NCI-H1436 (cell line): ENCODE data around the gene POLR2H.

Experiments
- DNase-seq: peaks from one replicate; lab custom pipeline; 2025; lab: John Stamatoyannopoulos, UW

POLR2H gene

DNA sequence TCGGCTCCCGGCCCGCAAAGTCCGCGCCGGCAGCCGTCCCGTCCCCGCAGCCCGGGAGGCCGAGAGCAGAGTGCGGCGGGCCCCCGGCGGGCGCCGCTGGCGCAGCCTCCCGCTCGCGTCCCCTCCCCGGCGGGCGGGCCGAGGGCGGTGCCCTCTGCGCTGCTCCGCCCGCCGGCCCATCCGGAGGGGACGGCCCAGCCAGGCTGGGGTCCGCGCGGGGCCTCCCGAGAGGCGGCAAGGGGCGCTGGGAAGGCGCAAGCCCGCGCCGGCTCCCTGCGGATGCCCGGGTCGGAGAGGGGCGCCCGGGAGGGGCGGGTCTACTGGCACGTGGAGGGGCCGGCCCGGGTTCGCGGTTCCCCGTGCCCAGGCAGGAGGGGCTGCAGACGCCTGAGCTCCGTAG is at the start of gene POLR2H, which contains the start of gene CLCN2:
POLR2H (plus strand) TSS at position 179 of the 400 bp plus-strand sequence. CDS start 1,783 bp downstream, outside the sequence.
CLCN2 (minus strand) TSS at position 74 of the 400 bp plus-strand sequence. CDS start 126 bp downstream, outside the sequence.
- peak; percentile 66 for DNase-seq

DNA sequence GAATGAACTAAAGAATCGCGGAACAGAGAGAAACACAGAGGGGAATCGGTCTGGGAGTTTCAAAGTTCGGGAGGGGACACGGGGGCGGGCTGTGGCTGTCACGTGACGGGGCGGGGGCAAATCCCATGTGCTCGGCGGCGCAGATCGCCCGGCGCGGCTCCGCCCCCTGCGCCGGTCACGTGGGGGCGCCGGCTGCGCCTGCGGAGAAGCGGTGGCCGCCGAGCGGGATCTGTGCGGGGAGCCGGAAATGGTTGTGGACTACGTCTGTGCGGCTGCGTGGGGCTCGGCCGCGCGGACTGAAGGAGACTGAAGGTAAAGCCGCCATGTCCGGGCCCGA is 47.2 kb upstream of the POLR2H start, which contains the start of gene EIF4G1:
EIF4G1 (plus strand) TSS at position 244 of the 337 bp plus-strand sequence. CDS start 1,191 bp downstream, outside the sequence.
- DNase-seq, result peak; percentile 95

DNA sequence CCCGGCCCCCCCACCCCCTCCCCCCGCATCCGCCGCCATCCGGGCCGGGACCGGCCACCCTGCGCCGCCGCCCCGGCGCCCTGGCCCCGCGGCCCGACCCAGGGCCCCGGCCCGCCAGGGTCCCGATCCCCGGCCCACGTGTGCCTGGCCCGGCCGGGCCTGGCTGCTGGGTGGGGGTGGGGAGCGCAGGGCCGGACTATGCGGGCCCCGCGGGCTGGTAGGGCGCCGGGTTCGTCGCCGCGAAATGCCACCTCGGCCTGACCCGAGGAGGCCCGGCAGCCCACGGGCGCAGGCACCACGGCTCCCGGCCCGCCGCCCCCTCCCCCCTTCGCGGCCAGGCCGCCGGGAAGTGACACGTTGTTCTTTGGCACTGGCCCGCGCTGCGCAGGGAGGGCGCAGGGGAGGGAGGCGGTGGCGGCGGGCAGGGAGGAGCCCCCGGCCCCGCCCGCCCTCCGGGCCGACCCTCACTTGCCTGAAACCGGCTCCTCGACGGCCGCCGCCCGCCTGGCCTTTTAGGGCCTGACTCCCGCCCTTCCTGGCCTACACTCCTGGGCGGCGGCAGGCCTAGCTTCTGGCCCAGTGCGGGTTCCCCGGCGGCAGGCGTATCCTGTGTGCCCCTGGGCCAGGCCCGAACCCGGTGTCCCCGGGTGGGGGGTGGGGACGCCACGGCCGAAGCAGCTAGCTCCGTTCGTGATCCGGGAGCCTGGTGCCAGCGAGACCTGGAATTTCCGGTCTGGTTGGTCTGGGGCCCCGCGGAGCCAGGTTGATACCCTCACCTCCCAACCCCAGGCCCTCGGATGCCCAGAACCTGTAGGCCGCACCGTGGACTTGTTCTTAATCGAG is 46.6 kb upstream of the POLR2H start:
- DNase-seq, result peak; percentile 50

DNA sequence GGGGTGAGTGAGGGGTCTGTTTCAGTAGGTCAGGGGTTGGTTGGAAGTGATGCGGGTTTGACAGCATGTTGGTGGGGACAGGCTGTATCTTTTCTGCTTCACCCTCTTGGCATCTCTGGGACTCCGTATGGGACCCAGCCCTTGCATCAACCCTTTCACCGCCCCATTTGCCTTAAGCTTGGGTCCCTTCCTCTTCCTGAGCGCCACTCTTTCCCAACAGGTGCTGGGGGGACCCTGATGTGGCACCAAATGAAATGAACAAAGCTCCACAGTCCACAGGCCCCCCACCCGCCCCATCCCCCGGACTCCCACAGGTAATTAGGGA is 46.0 kb upstream of the POLR2H start:
- DNase-seq, result no peak

DNA sequence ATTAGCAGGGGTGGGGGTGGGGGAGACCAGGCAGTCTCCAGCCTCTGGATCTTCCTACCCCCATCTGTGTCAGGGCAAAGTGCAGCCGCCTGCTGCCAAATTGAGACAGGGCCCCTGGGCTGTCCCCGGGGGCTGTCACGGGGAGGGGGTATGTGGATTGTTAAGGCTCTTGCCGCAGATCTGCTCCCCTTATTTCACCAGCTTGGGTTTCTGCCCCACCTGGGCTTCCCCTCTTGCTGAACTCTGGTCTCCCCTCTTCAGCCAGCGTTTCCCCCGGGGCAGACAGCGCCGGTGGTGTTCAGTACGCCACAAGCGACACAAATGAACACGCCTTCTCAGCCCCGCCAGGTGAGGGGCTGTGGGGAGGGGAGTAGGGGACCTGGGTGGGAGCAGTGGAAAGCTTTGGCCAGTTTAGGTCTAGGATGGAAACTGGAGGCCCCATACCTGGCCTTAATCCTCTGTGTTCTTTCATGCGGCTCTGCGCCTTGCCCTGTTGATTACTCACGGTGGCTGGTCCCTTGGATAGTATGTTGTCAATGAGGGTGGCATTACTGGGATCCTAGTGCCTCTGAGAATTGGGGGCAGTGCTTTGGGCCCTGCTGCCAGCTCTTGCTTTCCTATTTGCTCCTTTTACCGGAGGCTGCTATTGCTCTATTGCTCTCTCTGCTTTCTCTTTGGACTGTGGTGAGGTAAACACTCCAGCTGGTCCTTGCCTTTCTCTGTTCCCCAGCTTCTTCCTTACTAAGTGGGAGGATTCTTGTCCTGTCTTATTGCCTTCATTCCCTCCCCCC is 45.4 kb upstream of the POLR2H start:
- no peak for DNase-seq

DNA sequence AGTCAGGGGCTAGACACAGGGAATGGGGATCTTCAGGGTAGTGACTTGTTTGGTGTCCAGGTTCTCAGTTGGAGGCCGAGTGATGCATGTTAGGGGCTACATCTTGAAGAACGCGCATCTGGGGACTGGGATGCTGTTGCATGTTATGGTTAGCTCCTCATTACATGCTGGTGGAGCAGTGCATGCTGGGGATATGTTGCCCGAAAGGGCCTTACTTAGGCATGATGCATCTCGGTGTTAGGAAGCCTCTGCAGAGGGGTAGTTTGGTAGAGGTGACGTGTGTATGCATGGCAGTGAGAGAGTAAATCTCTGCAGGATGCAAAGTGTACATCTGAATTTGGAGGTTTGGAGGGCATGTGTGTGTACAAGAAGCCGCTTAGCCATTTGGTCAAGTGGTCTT is 44.7 kb upstream of the POLR2H start:
- no peak for DNase-seq

DNA sequence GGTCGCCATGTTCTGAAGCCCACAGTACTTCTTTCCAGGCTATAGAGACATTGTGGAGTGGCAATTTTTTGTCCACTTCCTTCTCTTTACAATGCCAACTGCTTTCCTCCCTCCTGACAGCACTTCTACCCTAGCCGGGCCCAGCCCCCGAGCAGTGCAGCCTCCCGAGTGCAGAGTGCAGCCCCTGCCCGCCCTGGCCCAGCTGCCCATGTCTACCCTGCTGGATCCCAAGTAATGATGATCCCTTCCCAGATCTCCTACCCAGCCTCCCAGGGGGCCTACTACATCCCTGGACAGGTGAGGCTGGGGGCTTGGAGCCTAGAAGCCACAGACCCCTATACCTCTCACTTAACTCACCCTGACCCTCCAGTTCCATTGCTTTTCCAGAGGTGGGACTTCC is 44.3 kb upstream of the POLR2H start:
- no peak for DNase-seq

DNA sequence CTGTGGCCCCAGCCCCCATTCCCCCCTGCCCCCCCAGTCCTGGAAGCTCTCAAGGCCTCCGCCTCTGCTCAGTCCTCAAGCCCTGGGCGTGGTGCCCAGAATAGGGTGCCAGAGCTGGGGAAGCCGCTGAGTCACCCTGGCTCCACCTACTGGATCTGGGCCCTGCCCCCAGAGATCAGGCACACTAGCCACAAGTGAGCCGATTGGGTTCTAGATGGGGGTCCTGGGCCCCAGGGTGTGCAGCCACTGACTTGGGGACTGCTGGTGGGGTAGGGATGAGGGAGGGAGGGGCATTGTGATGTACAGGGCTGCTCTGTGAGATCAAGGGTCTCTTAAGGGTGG is 41.4 kb upstream of the POLR2H start:
- peak; percentile 76 for DNase-seq

DNA sequence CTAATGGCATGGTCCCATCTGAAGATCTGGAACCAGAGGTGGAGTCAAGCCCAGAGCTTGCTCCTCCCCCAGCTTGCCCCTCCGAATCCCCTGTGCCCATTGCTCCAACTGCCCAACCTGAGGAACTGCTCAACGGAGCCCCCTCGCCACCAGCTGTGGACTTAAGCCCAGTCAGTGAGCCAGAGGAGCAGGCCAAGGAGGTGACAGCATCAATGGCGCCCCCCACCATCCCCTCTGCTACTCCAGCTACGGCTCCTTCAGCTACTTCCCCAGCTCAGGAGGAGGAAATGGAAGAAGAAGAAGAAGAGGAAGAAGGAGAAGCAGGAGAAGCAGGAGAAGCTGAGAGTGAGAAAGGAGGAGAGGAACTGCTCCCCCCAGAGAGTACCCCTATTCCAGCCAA is 39.8 kb upstream of the POLR2H start:
- DNase-seq, result no peak

DNA sequence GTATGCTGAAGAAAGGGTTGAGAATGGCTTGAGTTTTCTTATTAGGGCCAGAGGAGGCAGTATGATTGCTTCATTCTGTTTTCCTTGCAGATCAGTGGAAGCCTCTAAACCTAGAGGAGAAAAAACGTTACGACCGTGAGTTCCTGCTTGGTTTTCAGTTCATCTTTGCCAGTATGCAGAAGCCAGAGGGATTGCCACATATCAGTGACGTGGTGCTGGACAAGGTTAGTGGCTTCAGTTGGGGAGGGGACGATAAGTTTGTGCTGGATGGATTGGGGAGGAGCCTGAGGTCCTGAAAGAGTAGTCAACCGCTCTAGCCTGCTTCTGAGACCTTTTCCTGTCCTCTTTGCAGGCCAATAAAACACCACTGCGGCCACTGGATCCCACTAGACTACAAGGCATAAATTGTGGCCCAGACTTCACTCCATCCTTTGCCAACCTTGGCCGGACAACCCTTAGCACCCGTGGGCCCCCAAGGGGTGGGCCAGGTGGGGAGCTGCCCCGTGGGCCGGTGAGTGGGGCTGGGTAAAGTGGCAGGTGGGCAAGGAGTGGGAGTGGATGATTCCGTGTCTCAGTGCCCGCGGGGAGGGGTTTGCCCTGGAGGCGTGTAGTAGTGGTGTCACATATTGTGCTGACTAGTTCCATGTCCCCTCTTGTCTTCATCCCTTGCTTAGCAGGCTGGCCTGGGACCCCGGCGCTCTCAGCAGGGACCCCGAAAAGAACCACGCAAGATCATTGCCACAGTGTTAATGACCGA is 38.6 kb upstream of the POLR2H start:
- no peak for DNase-seq

DNA sequence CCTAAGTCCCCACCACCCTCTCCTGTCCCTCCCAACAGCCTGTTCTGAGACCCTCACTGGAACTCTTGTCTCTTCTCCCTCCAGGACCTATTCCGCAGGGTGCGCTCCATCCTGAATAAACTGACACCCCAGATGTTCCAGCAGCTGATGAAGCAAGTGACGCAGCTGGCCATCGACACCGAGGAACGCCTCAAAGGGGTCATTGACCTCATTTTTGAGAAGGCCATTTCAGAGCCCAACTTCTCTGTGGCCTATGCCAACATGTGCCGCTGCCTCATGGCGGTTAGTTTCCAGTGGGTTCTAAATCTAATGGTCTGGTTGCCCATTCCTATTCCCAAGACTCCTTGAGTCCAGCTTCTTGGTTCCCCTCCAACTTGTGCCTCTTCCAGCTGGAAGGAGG is 37.8 kb upstream of the POLR2H start:
- no peak for DNase-seq

DNA sequence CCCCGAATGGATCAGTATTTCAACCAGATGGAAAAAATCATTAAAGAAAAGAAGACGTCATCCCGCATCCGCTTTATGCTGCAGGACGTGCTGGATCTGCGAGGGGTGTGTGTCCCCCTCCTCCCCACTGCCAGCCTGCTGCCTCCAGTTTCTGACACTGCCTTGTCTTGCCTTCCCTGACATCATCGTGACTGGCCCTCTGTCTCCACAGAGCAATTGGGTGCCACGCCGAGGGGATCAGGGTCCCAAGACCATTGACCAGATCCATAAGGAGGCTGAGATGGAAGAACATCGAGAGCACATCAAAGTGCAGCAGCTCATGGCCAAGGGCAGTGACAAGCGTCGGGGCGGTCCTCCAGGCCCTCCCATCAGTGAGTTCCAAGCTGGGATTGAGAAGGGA is 36.2 kb upstream of the POLR2H start:
- no peak for DNase-seq

DNA sequence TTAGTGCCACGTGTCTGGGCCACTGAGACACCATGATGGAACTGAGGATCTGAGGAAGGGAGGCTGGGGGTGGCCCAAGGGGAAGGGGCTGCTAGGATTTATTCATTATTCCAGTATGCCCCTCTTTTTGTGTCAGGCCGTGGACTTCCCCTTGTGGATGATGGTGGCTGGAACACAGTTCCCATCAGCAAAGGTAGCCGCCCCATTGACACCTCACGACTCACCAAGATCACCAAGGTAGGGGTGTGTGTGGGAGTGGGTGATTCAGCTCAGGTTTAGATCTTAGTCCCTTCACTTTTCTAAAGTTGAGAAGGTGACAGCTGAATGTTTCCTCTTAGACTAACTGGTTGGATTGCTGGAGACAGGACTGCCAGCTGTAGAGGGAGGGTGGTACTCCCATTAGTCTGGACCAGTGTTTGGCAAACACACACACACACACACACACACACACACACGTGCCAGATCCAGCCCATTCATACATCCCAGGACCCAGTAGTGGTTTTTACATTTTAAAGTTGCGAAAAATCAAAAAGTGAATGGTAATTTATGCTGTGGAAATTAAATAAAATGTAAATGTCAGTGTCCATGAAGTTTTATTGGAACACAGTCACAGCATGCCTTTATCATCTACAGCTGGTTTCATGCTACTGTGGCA is 35.7 kb upstream of the POLR2H start:
- no peak for DNase-seq

DNA sequence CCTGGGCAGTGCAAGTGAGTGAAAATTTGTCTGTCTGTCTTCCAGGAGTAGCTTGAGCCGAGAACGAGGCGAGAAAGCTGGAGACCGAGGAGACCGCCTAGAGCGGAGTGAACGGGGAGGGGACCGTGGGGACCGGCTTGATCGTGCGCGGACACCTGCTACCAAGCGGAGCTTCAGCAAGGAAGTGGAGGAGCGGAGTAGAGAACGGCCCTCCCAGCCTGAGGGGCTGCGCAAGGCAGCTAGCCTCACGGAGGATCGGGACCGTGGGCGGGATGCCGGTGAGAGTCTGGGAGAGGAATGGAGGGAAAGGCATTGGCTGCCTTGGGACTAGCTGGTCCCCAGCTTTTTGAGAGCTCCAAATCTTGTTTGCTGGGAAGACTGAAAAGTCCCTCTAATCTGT is 34.3 kb upstream of the POLR2H start:
- no peak for DNase-seq

DNA sequence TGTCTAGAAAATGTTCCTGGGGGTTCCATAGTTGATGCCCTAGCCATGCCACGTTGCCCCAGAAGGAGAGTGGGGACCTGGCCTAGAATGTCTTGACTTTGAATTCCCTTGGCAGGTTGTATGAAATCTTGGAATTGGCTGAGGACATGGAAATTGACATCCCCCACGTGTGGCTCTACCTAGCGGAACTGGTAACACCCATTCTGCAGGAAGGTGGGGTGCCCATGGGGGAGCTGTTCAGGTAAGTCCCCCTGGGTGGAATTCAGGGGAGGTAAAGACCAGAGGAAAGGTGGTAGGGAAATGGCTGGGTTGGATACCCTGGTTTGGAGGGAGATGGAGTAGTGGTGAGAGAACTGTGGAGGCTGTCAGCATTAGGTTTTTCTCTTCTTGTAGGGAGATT is 33.0 kb upstream of the POLR2H start:
- DNase-seq, result no peak

DNA sequence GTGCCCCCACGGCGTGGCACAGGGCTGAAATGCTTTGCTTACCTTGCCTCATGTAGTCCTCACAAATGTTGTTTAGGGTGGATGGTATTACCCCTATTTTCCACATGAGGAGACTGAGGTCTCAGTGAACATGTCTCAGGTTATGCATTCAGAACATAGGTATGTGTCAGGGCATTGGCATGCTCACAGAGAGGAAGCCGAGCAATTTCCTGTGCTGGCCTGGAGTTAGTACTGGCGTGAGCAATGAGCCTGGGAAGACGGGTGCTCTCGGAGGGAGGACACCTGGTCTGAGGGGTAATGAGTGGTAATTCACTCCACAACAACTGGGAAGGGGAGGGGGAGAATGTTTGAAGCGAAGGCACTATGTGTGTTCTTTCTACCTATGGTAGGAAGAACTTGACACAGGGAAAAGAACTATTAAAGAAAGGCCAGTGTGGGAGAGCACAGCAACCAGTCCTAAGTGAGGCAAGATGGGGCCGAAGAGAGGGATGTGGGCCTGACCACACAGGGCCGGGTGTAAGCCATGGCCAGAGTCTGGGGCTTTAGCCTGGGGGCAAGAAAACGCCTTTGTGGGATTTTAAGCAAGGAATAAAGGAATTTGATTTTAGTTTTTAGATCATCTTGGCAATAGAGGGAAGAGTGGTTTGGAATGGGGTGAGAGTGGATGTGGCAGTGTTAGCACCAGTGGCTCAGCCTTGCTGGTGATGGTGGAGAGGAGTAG is 29.0 kb upstream of the POLR2H start:
- no peak for DNase-seq

DNA sequence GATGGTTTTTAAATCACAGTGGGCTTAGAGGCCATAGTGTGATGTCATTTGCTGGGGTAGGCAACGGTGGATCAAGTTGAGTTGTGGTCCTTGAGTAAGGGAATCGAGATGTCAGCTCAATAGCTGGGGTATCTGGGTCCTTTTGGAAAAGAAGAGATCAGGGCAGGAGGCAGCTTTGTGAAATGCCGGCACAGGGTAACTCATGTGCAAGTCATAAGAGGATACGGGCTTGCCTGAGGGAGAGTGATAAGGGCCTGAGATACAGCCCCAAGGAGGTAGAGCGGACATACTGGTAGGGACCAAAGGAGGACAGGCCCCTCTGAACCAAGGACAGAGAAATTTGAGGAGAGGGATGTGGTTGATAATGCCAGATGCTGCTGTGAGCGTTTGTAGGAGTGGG is 28.3 kb upstream of the POLR2H start:
- DNase-seq, result no peak

DNA sequence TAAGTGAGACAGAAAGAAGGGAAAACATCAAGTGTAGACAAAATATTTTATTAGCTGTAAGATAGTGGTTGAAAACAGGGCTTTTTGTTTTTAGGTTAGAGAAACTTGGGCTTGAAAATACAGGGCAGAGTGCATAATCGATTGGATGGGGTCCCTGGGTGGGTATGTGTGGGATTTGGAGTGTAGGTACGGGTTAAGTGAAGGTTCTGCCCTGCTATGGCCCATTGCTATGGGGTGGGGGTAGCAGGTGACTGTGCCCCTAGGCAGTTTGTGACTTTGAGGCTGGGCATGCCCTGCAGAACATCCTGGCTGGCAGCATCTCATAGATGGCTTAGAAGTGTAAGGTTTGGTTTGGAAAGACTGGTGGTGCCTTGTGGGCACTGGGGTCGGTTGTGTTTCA is 27.8 kb upstream of the POLR2H start:
- DNase-seq, result no peak

DNA sequence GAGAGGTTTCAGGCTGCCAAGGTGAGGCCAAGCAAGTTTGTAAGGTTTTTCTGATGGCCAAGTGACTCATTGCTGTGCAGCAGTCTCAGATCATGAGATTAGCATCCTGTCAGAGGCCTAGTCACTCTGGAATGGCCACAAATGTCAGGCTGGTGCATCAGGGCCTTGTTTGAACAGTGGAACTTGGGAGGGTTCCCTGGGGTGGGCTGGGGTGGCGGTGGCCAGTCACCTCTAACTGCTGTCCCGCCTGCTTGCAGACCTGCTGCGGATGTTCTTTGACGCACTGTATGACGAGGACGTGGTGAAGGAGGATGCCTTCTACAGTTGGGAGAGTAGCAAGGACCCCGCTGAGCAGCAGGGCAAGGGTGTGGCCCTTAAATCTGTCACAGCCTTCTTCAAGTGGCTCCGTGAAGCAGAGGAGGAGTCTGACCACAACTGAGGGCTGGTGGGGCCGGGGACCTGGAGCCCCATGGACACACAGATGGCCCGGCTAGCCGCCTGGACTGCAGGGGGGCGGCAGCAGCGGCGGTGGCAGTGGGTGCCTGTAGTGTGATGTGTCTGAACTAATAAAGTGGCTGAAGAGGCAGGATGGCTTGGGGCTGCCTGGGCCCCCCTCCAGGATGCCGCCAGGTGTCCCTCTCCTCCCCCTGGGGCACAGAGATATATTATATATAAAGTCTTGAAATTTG is 26.9 kb upstream of the POLR2H start:
- DNase-seq, result no peak

DNA sequence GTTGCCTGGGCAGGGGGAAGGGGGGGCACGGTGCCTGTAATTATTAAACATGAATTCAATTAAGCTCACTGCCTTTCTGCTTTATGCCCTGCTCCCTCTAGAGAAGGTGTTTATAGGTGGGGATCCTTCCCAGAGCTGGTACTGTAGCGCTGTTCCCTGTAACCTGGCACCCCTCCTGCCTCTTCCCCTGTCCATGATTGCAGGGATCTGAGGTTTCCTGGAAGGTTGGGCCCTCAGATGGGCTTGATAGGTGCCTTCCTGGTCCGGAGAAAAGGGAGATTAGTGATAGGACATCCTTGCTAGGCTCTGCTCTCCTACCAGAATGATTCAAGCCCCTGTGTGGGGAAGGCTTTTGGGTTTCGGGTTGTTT is 26.2 kb upstream of the POLR2H start:
- DNase-seq, result peak; percentile 8
